Adrenal gland (tissue), 5 donors: ENCODE measurements around the gene DCHS1.

Experiments used
- CTCF ChIP-seq, 6 experiments: fragments of 450-650 bp in 4 of 6; fragments of 200-600 bp in 2 of 6; sonication (generic) in 1 of 6; IDR thresholded peaks; 1 replicate in 5 of 6; 2 replicates in 1 of 6; pipeline versions ENCODE4 v1.5.1 to v1.8.0; 2016 to 2021; ENCODE audit warnings: antibody characterized with exemption in 6 of 6, mild to moderate bottlenecking in 2 of 6, moderate library complexity in 1 of 6
- POLR2A ChIP-seq, 2 donors: fragments of 450-650 bp; IDR thresholded peaks; one replicate each; pipeline ENCODE4 v1.6.1; 2017; ENCODE audit warnings: antibody characterized with exemption in 2 of 2, mild to moderate bottlenecking in 2 of 2, moderate library complexity in 1 of 2
- donor health status: DM: no; HTN: no; CAD: no.

- no peak for TF ChIP-seq CTCF (IDR thresholded peaks at IDR 0.05)
- peak in 1 of 2 donors; percentile 53 for TF ChIP-seq POLR2A (IDR thresholded peaks at IDR 0.05)
Observed at GRCh38 chr11:6695377-6695776, 39.8 kb upstream of the DCHS1 start.
